ENCODE results near the gene NFXL1.

DNA sequence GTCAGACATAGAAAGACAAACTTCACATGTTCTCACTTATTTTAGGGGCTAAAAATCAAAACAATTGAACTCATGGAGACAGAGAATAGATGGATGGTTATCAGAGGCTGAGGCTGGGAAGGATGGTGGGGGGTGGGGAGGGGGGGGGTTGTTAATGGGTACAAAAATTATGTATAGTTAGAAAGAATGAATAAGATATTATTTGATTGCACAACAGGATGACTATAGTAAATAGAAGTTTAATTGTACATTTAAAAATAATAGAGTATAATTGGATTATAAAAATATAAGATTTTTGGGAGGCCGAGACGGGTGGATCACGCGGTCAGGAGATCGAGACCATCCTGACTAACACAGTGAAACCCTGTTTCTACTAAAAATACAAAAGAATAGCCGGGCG, 109.8 kb downstream of the NFXL1 start:
- TF ChIP-seq POLR2A (IDR thresholded peaks at IDR 0.05; ENCODE audit: extremely low read depth, insufficient read length): no peak
- no peak for TF ChIP-seq CTCF (IDR thresholded peaks at IDR 0.05; ENCODE audit: low read depth, low read length)
- TF ChIP-seq, protein P1, sequence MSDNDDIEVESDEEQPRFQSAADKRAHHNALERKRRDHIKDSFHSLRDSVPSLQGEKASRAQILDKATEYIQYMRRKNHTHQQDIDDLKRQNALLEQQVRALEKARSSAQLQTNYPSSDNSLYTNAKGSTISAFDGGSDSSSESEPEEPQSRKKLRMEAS (IDR thresholded peaks at IDR 0.05; ENCODE audit: low read depth, low read length): no peak
